Measurements from ENCODE around the gene OR2A5.

GRCh38 chr7:144087230-144087629 is 38.5 kb downstream of the OR2A5 start:
- TF ChIP-seq CEBPB (IDR thresholded peaks at IDR 0.05; ENCODE audit: low read depth, low read length) = no peak
- TF ChIP-seq GABPA (IDR thresholded peaks at IDR 0.05; ENCODE audit: borderline replicate concordance, insufficient read depth, low read length) = no peak
- no peak for TF ChIP-seq HDAC6 (IDR thresholded peaks at IDR 0.05; ENCODE audit: low read depth, low read length)
- no peak for TF ChIP-seq CTCF (IDR thresholded peaks at IDR 0.05; ENCODE audit: control extremely low read depth in 1 of 3, insufficient read depth in 1 of 3, low read depth in 1 of 3, low read length in 3 of 3)
- TF ChIP-seq POLR2AphosphoS5 (IDR thresholded peaks at IDR 0.05; ENCODE audit: low read depth, low read length) = no peak
- TF ChIP-seq E2F6 (IDR thresholded peaks at IDR 0.05) = no peak
- no peak for TF ChIP-seq RFX5 (IDR thresholded peaks at IDR 0.05; ENCODE audit: borderline replicate concordance, low read depth, low read length)
- no peak for TF ChIP-seq CREB1 (IDR thresholded peaks at IDR 0.05)
- no peak for TF ChIP-seq SUZ12 (IDR thresholded peaks at IDR 0.05; ENCODE audit: low read length)

Data from H1 (cell line).